GM12801 (cell line): ENCODE measurements around the gene ALG6.

ENCODE experiments used
- CTCF ChIP-seq: IDR thresholded peaks from one replicate; pipeline ENCODE4 v1.5.1; 2011; ENCODE audit warnings: control low read depth; ENCODE audit not compliant: insufficient read length; ENCODE audit errors: extremely low read depth

ALG6 gene

GRCh38 chr1:63326106-63326472 is 41.3 kb upstream of the ALG6 start:
- no peak for TF ChIP-seq CTCF

- TF ChIP-seq CTCF = no peak
Measured at GRCh38 chr1:63326473-63327380, 40.7 kb upstream of the ALG6 start.

GRCh38 chr1:63327417-63328054 is 39.9 kb upstream of the ALG6 start:
- no peak for TF ChIP-seq CTCF

- no peak for TF ChIP-seq CTCF
Measured at GRCh38 chr1:63328122-63328521, 39.3 kb upstream of the ALG6 start.

GRCh38 chr1:63328781-63329180 is 38.6 kb upstream of the ALG6 start:
- no peak for TF ChIP-seq CTCF

GRCh38 chr1:63329621-63330330 is 37.7 kb upstream of the ALG6 start:
- TF ChIP-seq CTCF = no peak

GRCh38 chr1:63330331-63330916 is 37.0 kb upstream of the ALG6 start:
- TF ChIP-seq CTCF = no peak
